Measurements from ENCODE around the gene ZSCAN12.

GRCh38 chr6:28433119-28433518 lies 33.6 kb upstream of the ZSCAN12 start:
- TF ChIP-seq EP300 (IDR thresholded peaks at IDR 0.05; ENCODE audit: low read depth) = no peak
- no peak for TF ChIP-seq CTCF (IDR thresholded peaks at IDR 0.05)
- no peak for TF ChIP-seq POLR2AphosphoS5 (IDR thresholded peaks at IDR 0.05)
